Activated T-cell treated with anti-CD3 and anti-CD28 coated beads for 48 hours (primary cell): ENCODE results near the gene SPAG4.
A peak's percentile ranks its signal among the peaks of the same experiment; 100 is the strongest.

Experiments used
- DNase-seq: peaks from one replicate; pipeline ENCODE4 v3.0.0-alpha.2; 2020; ENCODE audit warnings: low read depth

The SPAG4 gene

DNA sequence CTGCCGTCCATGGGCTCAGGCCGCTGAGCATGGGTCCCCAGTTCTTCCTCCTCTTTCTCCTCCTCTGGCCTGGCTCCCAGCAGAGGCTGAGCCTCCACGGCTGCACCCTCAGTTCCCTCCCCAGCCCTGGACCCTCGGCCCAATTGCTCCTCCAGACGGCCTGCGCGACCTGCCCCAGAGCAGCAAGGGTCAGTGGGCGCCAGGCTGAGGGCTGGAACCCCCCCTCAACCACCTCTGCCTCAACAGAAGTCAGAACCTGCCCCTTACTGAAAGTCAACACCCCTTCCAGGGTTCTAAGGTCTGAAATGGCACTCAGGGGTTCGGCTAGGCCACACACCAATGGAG lies 15.9 kb upstream of the SPAG4 start:
- no peak for DNase-seq

DNA sequence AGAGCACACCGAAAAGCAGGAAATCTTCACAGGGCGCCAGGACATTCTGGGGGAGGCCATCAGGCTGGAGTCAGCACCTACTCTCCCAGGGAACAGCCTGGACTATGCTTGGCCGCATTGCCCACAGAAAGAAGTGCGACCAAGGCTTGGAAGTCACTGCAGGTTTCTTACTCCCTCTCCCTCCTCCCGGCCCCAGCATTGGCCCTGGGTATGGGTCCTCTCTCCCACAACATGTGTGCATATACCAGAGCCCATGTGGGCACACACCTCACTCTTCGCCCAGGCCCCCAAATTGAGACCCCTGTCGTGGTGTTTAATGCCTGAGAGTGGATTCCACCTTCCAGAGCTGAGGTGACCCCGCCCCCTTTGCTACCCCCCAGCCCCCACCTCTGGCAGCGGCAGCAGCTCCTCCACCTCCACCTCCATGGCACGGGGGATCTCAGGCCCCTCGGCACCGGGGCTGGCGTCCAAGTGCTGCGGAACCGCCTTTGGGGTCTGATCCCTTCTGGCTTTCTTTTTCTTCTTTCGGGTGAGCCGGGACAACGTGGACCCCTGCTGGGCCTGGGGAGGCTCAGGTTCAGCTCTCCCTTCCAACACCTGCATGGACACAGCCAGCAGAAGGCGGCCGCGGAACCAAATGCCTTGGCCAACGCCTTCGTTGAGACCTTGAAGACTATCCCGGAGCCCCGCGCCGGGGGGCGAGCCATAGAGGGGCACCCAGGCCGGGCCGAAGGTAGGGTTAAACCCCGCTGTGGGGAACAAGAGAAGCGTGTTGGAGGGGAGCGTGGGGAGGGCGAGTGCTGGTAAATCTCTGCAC lies 15.2 kb upstream of the SPAG4 start:
- DNase-seq: no peak

DNA sequence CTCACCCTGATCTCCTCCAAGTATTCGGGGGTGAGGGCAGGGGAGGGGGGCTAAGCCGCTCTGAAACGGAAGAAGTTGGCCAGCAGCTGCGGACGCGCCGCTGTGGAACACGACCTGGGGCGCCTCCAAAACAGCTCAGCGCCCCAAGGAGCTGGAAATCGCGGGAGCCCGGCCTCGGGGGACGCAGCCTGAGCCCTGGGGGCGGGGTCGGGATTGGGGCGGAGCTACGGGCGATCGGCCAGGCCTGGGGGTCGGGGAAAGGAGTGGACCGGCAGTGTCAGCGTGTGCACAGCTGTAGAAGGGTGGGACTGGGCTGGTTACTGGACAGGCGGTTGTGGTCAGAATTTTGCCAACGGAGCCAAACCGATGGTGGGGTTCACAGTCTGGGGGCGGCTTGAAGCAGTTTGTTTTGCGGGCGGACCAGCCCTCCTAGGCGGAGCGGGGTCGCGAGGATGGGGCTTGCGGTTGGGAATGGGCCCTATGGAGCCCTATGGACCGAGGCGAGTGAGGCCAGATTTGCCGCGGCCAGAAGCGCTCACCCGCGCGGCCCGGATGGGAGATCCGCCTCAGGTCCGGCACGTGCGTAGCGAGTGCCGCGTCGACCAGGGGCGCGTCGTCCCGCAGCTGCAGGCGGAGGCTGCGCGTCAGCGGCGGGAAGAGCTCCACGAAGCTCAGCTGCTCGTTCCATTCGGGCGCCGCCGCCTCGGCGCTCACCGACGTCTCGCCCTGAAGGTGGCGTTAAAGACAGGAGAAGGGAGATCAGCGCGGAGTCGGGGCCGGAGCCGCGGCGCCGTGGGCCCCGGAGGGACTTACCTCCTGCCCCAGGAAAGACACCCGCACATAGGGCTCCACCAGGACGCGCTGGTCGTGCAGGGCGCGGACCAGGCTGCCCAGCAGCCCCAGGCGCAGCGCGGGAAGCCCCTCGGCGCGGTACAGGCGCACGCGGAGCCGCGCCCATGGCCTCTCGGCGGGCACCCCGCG lies 14.3 kb upstream of the SPAG4 start:
- peak; percentile 78 for DNase-seq

DNA sequence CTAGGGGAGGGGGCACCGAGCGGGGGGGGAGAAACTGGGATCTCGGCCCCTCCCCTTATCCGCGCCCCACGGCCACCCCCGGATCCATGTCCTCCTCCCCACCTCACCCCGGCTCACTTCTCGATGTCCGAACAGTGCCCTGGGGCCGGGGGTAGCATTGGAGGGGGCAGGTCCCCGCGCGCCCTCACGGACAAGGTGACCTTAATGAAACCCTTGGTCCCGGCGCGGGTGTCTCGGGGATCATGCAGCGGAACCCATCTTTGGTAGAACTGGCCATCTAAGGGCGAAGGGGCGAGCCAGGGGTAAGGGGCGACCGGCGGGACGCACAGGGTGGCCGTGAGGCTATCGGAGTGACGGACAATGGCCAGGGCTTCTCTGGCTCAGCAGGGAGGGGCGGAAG lies 13.6 kb upstream of the SPAG4 start:
- no peak for DNase-seq

DNA sequence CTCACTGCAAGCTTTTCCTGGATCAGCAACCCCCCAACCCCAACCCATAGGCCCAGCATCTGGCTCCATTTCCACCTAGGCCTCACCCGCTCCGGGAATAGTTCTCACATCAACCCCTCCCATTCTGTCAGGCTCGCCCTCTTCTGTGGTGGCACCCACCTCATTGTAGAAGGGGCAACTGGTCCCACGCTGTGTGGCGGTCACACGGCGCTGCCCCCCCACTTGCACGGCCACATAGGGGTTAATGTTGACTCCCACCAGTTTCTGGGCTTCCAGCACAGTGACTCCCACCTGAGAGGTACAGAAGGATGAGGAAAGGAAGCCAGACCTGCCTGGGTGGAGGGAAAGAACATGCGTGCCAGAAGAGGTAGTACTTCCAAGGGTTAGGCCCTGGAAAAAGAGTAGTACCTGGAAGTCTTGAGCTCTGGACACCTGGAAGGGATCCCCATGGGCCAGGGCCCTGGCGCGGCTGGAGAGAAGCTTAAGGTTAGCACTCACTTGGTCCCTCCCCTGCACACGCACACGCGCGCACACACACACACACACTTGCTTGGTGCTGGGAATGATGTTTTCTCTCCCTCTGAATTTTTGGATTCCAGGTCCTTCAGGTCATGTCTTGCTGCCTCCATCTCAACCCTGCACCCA lies 12.7 kb upstream of the SPAG4 start:
- DNase-seq: no peak

DNA sequence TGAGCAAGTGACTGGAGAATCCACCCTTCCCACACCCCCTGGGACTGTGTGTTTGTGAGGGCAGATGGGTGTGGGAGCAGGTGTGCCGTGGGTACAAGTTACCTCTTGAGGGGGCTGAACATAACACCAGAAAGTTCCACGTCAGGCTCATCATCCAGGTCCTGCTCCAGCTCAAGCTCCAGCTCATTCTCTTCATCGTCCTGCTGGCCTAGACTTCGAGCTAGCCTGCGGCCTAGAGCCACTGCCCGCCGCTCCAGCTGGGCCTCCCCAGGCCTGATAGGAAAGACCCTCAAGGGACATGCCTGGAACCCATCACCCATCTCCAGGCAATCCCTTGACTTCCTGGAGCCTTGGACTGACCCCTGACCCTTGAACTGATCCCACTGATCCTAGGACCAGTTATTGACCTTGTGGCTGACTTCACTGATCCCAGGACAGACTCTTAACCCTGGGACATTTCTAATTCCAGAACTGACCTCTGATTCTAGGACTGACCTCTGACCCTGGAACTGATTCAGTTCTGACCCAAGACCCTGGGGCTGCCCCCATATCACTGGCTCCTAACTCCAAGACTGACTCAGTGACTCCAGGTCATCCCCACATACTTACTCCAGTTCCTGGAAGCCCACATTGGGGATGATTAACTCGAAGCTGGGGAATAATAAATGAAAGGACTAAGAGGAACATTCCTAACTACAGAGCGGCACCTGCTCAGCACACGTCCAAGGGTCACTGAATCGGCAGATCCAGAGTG lies 11.8 kb upstream of the SPAG4 start:
- no peak for DNase-seq

DNA sequence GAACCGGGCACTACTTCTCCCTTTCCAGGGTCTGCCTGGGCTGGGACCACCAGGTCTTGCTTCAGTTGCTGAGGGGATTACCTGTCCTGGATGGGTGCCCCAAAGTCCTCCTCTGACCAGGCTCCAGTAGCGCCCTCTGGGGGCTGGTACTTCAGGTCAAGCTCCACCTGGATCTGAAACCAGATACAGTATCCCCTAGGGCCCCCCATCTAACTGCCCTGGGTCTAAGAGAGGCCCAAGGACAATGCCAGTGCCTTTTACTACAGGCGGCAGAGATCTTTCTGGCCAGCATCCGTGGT lies 11.2 kb upstream of the SPAG4 start:
- no peak for DNase-seq

DNA sequence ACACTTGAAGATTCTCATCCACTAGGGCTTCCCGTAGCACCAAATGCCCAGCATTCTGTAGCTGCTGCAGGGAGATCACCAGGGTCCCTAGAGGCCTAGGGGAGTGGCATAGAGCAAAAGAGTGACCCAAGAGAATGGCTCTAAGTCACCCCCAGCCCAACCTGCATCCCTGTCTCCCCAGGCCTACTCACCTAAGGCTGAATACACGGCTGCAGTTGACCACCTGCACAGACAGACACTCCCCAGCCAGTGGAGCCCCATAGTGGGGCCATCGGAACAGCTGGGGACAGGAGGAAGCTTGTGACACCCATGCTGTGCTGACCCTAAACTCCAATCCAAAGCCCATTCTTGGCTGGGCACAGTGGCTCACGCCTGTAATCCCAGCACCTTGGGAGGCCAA lies 9.5 kb upstream of the SPAG4 start:
- DNase-seq: no peak

DNA sequence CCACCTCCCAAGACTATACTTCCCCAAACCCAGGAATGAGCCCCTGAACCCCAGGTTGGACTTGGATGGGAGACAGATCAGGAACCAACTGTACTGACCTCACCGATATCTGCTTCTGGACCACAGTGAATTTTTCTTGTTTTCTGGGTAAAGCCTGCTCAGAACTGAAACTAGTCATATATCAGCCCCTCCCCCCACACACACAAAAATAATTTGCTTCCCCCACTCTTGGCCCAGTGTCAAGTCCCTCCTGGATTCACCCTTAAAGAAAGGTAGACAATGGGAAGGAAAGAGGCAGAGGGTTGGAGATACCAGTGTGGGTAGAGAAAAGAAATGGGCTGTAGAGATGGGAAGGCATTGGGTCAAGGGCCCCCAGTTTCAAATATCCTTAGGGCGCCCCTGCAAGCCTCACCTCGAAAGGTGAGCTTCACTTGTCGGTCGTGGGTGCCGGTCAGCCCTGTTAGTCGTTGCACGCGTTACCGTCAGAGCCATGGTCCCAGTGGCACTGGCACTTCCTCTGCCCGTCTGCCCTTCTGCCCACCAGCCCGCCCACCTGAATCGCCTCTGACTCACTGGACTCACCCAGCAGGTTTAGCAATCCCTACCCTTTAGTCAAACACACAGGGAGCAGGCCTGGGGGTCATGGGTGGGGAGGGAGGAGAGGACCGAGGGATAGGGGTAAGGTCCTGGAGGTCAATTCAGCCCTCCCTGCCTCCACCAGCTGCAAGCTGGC lies 8.5 kb upstream of the SPAG4 start:
- no peak for DNase-seq

DNA sequence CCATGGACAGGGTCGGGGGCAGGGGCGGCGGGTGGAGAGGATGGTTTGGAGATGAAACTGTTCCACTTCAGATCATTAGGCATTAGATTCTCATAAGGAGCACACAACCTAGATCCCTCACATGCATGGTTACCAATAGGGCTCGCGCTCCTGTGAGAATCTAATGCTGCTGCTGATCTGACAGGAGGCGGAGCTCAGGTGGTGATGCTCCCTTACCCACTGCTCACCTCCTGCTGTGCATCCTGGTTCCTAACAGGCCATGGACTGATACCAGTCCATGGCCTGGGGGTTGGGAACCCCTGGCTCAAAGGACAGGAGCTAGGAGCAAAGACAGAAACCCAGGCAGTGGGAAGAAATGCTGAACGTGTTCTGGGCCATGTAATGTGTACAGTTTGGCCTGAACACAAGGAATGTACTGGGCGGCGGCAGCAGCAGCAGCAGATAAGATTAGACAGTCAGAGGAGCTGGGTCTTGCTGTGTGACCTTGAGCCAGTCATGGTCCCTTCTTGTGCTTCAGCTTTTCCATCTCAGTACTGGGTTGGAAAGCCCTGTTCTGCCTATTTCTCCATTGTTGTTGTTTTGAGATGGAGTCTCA lies 4.7 kb upstream of the SPAG4 start:
- DNase-seq: no peak

DNA sequence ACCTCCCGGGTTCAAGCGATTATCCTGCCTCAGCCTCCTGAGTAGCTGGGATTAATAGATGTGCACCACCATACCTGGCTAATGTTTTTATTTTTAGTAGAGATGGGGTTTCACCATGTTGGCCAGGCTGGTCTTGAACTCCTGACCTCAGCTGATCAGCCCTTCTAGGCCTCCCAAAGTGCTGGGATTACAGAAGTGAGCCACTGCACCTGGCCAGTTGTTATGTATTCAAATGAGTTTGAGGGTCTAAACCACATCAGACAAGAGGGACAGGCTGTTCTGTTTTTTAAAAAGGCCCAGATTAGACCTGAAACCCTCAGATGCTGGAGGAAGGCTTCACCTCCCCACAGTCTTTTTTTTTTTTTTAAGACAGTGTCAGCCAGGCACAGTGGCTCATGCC lies 4.1 kb upstream of the SPAG4 start:
- no peak for DNase-seq

DNA sequence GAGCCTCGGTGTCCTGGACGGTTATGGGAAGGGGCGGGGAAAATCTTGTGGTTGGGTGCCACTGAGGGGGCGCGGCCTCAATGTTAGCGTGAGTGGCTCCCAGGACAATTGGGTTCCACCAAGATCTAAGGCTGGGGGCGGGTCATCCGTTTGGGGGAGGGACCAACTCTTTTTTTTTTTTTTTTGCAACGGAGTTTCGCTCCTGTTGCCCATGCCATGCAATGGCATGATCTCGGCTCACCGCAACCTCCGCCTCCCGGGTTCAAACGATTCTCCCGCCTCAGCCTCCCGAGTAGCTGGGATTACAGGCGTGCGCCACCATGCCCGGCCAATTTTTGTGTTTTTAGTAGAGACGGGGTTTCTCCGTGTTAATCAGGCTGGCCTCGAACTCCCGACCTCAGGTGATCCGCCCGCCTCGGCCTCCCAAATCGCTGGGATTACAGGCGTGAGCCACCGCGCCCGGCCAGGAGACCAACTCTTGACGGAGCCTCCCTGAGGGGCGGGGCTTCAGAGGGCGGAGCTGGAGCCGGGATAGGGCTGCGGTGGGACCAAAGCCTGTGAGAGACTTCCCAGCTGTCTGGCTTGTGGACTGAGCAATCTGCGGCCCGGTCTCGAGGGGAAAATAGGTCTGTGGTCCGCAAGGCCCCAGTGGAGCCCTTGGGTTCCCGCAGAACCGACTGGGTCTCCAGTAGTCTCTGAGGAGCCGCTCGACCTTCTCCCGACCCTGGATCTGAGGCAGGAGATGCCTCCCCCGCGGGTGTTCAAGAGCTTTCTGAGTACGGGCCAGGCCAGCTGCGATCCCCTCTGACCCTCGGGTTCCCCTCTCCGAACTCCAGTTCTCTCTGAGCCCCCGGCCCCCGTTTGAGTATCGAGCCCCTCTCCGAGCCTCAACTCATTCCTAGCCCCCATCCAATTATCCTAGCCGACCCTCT lies 1.1 kb downstream of the SPAG4 start:
- DNase-seq: peak; percentile 67

DNA sequence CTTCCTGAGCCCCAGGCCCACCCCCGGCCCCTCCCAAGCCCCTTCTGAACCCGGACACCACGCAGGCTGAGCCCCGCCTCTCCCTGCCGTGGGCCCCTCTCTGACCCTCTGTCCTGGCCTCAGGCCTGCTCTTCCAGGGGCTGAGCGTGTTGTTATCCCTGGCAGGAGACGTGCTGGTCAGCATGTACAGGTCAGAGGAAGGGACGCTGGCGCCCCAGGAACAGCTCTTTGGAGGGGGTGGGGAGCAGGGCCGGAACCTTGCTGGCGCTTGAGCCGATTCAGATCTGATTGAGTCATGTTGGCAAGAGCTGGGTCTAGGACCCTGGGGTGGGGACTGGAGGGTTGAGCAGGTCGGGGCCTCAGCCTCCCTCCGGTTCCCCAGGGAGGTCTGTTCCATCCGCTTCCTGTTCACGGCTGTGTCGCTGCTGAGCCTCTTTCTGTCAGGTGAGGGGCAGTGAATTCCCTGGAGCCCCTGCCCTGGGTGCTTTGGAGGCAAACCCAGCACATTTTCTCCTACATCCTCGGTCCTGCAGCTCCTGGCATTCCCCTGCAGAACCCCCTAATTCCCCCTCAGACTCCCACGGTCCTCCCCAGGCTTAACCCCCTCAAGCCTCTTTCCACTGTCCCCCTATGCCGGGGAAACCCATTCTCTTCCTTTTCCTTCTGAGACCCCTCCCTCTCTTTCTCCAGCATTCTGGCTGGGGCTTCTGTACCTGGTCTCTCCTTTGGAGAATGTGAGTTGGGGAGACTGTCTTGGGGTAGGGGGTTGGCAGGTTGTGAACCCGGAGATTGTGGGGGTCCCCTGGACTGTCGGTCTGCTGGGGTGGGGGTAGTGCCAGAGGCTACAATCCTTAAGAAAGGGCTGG lies 2.0 kb downstream of the SPAG4 start:
- peak; percentile 50 for DNase-seq

DNA sequence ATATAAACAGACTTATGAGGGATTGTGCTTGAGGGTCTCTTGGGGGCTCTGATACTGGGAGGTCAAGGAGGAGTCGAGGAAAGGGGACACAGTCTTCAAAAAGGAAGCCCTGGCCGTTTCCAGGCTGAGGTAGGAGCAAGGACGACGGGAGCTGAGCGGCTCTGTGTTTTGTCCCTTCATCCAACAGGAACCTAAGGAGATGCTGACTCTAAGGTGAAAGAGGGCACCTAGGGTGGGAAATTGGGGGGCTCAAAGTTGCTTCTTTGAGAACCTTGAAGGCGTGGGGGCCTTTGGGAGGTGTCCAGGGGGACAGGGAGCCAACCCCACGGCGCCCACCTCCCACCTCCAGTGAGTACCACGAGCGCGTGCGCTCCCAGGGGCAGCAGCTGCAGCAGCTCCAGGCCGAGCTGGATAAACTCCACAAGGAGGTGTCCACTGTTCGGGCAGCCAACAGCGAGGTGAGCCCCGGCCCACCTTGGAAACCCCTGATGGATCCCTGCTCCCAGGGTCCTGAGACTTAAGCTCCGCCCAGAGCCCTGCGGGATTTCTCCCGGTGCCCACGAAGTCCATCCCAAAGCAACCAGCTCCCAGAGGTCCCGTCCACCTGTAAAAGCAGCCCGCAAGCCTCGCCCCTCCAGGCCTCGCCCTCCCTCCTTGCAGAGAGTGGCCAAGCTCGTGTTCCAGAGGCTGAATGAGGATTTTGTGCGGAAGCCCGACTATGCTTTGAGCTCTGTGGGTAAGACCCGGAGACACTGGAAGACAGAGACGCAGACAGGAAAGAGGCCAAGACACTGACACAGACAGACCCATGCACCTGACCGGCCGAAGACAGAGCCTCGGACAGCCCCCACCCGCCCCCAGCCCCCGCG lies 2.9 kb downstream of the SPAG4 start:
- DNase-seq: no peak

DNA sequence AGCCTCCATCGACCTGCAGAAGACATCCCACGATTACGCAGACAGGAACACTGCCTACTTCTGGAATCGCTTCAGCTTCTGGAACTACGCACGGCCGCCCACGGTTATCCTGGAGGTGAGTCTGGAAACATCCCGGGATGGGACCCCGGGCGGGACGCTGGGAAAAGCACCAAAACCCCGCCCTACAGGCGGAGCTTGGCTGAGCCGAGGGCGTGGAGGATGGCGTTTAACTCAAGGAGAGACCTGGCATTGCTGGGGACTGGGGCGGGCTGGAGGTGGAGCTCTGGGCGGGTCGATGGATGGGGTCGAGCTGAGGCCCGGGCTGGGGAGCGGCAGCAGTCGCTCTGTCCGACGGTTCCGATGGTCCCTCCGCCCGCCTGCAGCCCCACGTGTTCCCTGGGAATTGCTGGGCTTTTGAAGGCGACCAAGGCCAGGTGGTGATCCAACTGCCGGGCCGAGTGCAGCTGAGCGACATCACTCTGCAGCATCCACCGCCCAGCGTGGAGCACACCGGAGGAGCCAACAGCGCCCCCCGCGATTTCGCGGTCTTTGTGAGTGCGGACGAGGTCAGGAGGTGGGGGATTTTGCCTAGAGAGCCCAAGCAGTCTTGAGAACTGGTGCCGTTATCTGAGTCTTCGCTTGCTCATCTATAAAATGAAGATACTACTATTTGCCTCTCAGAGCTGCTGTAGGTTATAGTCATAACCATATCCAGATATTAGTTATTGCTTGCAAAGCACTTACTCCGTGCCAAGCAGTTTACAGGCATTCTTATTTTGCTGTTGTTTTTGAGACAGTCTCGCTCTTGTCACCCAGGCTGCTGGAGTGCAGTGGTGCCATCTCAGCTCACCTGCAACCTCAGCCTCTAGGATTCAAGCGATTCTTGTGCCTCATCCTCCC lies 3.8 kb downstream of the SPAG4 start:
- peak; percentile 82 for DNase-seq

DNA sequence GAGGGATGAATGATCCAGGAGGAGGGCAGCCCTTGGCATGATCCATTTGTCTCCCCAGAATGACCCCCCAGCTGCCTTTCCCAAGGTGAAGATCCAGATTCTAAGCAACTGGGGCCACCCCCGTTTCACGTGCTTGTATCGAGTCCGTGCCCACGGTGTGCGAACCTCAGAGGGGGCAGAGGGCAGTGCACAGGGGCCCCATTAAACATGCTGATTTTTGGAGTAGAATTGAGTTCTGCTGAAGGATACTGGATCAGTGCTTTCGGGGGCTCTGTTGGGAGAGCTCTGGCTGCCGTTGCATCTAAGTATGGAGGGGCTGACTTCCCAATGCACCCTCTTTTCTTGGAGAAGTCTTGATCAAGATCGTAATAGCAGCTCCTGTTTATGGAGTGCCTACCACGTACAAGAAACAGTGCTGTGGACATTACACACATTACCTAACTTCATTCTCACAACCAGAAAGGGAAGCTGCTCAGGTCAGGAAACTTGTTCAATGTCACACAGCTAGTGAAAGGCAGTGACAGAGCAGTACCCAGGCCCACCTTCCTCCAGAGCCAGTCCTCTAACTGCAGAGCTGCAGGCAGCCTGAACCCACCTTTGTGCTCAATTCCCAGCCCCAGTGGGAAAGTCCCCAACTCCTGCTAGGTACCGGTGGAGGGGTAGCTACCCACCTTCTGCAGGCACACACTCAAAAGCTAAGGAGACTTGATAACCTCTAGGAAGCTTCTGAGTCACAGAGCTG lies 5.4 kb downstream of the SPAG4 start:
- DNase-seq: no peak
